Ascending aorta (tissue), 2 donors: Measurements from ENCODE around the gene SORCS2. TPM values are rescaled to one million over a fixed set of nuclear protein-coding genes. Genes with fewer than 3 reads are reported as not detected.

ENCODE experiments used
- DNase-seq, 2 donors: peaks; one replicate each; pipeline ENCODE4 v3.0.0-alpha.2; 2019; ENCODE audit warnings: low spot score in 2 of 2
- H3K27ac ChIP-seq, 2 donors: fragments of 200-600 bp; sonication (generic); one replicate each; pipeline ENCODE4 v1.5.1; 2016 to 2017; ENCODE audit warnings: mild to moderate bottlenecking in 1 of 2
- H3K27me3 ChIP-seq: fragments of 200-600 bp; sonication (generic); one replicate; pipeline ENCODE4 v1.5.1; 2017
- H3K36me3 ChIP-seq, 2 donors: fragments of 200-600 bp; sonication (generic); one replicate each; pipeline ENCODE4 v1.5.1; 2016
- H3K4me1 ChIP-seq, 2 donors: fragments of 200-600 bp; sonication (generic); one replicate each; pipeline ENCODE4 v1.5.1; 2016 to 2017; ENCODE audit warnings: mild to moderate bottlenecking in 1 of 2
- H3K4me3 ChIP-seq, 2 donors: fragments of 200-600 bp; sonication (generic); one replicate each; pipeline ENCODE4 v1.5.1; 2016 to 2017; ENCODE audit warnings: mild to moderate bottlenecking in 1 of 2
- H3K9me3 ChIP-seq, 2 donors: fragments of 200-600 bp; sonication (generic); one replicate each; pipeline ENCODE4 v1.5.1; 2016
- intact Hi-C: fragments of 100-400 bp; cut with DNase I; formaldehyde crosslinking; loops from one replicate; pipeline ENCODE4 v1.15.1; 2023
- total RNA-seq: library from RNA; depleted of rRNA; stranded (reverse); fragments of >200 nt; gene quantifications from one replicate; pipeline ENCODE4 v1.1.0, GENCODE V29; 2016
- TF ChIP-seq, protein P1 (sequence below), 3 experiments: fragments of 200-600 bp in 2 of 3; fragments of 450-650 bp in 1 of 3; sonication (generic) in 2 of 3; IDR thresholded peaks; one replicate each; pipeline ENCODE4 v1.5.1; 2016 to 2019; ENCODE audit warnings: antibody characterized with exemption in 3 of 3, mild to moderate bottlenecking in 1 of 3, moderate library complexity in 1 of 3

SORCS2 gene
- total RNA-seq, 1 donor from 2014 or later = 0.32 TPM

- Histone ChIP-seq H3K36me3 (no peaks in the 10 kb centered on the region), H3K27me3 (no peaks in the 10 kb centered on the region), H3K4me3 (no peak overlapping the region), H3K27ac (no peak overlapping the region), H3K4me1 (no peaks in the 10 kb centered on the region), H3K9me3 (no peaks in the 10 kb centered on the region)
- intact Hi-C loops = no loop called here
- TF ChIP-seq, protein P1, sequence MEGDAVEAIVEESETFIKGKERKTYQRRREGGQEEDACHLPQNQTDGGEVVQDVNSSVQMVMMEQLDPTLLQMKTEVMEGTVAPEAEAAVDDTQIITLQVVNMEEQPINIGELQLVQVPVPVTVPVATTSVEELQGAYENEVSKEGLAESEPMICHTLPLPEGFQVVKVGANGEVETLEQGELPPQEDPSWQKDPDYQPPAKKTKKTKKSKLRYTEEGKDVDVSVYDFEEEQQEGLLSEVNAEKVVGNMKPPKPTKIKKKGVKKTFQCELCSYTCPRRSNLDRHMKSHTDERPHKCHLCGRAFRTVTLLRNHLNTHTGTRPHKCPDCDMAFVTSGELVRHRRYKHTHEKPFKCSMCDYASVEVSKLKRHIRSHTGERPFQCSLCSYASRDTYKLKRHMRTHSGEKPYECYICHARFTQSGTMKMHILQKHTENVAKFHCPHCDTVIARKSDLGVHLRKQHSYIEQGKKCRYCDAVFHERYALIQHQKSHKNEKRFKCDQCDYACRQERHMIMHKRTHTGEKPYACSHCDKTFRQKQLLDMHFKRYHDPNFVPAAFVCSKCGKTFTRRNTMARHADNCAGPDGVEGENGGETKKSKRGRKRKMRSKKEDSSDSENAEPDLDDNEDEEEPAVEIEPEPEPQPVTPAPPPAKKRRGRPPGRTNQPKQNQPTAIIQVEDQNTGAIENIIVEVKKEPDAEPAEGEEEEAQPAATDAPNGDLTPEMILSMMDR (IDR thresholded peaks at IDR 0.05) = no peak
- DNase-seq = peak in 1 of 2 donors; percentile 21
These were observed 190.3 kb downstream of the SORCS2 start for GRCh38 chr4:7382634-7383014.

GRCh38 chr4:7383266-7383665 lies 190.9 kb downstream of the SORCS2 start:
- Histone ChIP-seq H3K4me3 (no peak overlapping the region), H3K4me1 (no peaks in the 10 kb centered on the region), H3K27ac (no peak overlapping the region), H3K9me3 (no peaks in the 10 kb centered on the region), H3K27me3 (no peaks in the 10 kb centered on the region), H3K36me3 (no peaks in the 10 kb centered on the region)
- TF ChIP-seq, protein P1 (IDR thresholded peaks at IDR 0.05) = no peak
- DNase-seq = no peak
- intact Hi-C loops = no loop called here

DNA sequence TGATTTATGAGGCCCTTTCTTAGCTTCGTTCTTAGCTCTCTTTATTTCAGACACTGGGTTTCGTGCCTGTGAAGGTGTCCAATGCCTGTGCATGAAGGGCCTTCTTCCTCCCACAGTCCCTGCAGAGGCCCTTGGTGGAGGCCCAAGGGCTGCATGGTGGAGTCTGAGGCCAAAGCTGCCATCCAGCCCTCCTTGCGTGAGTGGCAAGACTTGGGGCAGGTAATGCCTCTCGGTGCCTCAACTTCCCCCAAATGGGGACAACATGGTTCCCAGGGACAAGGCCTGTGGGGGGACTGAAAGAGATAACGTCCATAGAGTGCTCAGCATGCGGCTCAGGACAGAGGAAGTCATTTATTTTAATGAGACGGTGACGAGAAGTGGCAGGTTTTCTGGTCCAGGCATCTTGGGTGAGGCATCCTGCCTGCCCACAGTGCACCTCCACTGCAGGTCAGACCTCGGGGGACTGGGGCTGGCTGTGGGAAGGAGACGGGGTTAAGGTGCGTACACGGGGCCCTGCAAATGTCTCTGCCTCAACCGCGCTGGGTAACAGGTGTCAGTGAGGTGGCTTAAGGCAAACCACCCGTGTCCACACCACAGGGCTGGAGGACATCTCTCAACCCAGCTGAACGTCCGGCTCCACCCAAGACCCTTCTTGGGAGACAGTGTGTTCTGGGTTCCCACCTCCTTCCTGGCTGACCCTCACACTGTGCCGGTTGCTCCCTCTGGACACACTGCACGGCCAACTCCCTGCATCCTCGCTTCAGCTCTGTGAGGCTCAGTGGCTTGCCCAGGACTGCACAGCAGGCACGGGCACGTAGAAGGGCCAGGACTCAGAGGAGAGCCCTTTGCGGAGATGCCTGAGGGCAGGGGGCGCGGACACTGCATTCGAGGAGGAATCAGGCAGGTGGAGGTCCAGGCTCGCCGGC lies 191.9 kb downstream of the SORCS2 start:
- H3K4me3 ChIP-seq = no peak overlapping the region
- DNase-seq = peak in 1 of 2 donors; percentile 46
- TF ChIP-seq, protein P1 (IDR thresholded peaks at IDR 0.05) = no peak

GRCh38 chr4:7384929-7385890 lies 192.9 kb downstream of the SORCS2 start:
- no peak overlapping the region for H3K27ac ChIP-seq
- intact Hi-C loops = no loop called here

More for the DNA sequence above, 191.9 kb downstream of the SORCS2 start:
- no peak overlapping the region for H3K27ac ChIP-seq
- no peaks in the 10 kb centered on the region for H3K9me3 ChIP-seq
- H3K4me1 ChIP-seq = no peaks in the 10 kb centered on the region
- no peaks in the 10 kb centered on the region for H3K36me3 ChIP-seq
- H3K27me3 ChIP-seq = no peaks in the 10 kb centered on the region
- intact Hi-C loops = no loop called here

GRCh38 chr4:7387925-7388324 lies 195.6 kb downstream of the SORCS2 start:
- Histone ChIP-seq H3K36me3 (no peaks in the 10 kb centered on the region), H3K27me3 (no peaks in the 10 kb centered on the region), H3K4me1 (no peaks in the 10 kb centered on the region), H3K27ac (no peak overlapping the region), H3K9me3 (no peaks in the 10 kb centered on the region), H3K4me3 (no peak overlapping the region)
- TF ChIP-seq, protein P1 (IDR thresholded peaks at IDR 0.05) = no peak
- intact Hi-C loops = no loop called here
- peak in 1 of 2 donors; percentile 38 for DNase-seq

More at GRCh38 chr4:7384929-7385890, 192.9 kb downstream of the SORCS2 start:
- Histone ChIP-seq H3K36me3 (no peaks in the 10 kb centered on the region), H3K9me3 (no peaks in the 10 kb centered on the region), H3K4me3 (no peak overlapping the region), H3K27me3 (no peaks in the 10 kb centered on the region), H3K4me1 (no peaks in the 10 kb centered on the region)
- TF ChIP-seq, protein P1 (IDR thresholded peaks at IDR 0.05) = no peak
- peak in 1 of 2 donors; percentile 46 for DNase-seq
